Articular chondrocyte of knee joint (primary cell): ENCODE results near the gene METTL17. TPM values are rescaled to one million over a fixed set of nuclear protein-coding genes. Genes with fewer than 3 reads are reported as not detected.

Experiments used
- small RNA-seq: library from RNA; depleted of rRNA; stranded (forward); fragments of <200 nt; gene quantifications from one replicate; pipeline ENCODE3, GENCODE V24; 2012
- total RNA-seq: library from RNA; depleted of rRNA; stranded (reverse); fragments of >200 nt; gene quantifications from 2 replicates; pipeline ENCODE4 v1.2.3, GENCODE V29; 2012

The METTL17 gene, protein sequence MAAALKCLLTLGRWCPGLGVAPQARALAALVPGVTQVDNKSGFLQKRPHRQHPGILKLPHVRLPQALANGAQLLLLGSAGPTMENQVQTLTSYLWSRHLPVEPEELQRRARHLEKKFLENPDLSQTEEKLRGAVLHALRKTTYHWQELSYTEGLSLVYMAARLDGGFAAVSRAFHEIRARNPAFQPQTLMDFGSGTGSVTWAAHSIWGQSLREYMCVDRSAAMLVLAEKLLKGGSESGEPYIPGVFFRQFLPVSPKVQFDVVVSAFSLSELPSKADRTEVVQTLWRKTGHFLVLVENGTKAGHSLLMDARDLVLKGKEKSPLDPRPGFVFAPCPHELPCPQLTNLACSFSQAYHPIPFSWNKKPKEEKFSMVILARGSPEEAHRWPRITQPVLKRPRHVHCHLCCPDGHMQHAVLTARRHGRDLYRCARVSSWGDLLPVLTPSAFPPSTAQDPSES
- total RNA-seq: 37.6 and 43.8 TPM in 2 replicates

GRCh38 chr14:20989787-20990600 is at the start of gene METTL17:
Gene METTL17 (plus strand): TSS chr14:20989980. CDS start chr14:20990003, 23 bp downstream.

DNA sequence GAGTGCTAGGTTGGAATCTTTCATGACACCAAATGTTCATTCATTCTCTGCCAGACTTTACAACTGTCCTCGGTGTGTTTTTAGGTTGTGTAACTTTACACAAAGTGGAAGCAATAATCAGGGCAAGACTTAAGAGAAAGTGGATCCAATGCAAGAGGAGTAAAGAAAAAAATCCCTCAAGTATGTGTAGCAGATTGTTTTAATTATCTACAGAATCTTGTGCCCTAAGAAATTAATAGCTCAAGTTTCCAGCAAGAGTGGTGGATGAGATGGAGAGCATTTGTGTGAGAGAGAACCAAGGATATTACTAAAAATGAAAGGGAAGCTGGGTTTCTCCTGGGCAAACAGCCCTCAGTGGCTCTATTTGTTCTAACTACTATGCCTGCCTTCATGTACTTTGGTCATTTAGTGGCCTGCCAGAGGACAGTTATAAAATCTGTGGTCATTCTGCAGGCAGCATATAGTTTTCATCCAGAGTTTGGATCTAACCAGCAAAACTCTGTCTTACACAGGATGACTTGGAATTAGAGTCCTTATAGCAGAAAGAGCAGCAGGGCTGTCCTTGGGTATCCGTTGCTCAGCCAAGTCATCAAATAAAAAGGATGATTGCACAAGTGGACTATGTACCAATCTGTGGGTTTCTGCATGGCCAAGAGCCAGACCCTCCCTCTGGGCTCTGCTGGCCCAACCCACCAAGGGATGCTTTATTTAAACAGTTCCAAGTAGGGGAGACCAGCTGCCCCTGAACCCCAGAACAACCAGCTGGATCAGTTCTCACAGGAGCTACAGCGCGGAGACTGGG is 34.8 kb upstream of the METTL17 start, which contains the start of gene RNASE2:
RNASE2 (plus strand) TSS at position 752 of the 802 bp plus-strand sequence. CDS start 285 bp downstream, outside the sequence.

GRCh38 chr14:20998674-20999366 is 9.0 kb downstream of the METTL17 start, which contains the start of gene SLC39A2:
Gene SLC39A2 (plus strand): TSS chr14:20999293. CDS start chr14:20999447, 154 bp downstream.

DNA sequence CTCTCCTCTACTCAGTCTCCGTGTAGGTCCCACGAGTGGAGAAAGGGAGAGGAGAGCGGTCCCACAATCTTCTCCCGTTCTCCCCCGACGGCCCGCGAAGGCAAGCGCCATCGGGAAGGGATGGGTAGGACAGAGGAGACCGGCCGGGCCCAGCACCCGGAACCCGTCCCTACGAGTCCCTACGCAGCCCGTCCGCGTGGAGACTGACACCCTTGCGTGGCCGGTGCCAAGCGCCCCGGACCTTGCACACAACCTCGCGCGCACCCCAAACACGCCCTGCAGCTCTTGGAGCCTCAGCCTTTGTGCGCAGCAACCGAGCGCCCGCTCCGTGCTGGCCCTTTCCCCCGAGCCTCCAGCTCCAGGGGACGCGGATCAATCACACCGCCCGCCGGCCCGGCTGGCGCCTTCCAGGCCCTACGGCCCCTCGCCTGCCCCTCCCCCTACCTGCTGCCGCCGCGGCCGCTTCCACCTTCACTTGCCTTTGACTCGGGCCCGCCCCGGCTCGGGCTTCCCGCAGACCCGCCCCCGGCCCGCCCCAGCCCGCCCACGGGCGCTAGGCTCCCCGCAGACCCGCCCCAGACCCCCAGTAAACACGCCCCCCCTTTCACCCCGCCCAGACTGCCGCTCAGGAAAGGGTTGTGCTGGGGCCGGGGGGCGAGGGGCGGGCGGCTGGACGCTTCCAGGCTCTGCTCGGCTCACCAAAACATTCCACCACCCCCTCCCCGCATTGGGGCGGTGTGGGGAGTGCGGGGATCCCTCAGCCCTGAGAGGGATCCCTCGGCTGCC is 35.0 kb downstream of the METTL17 start, which contains the start of gene NDRG2:
NDRG2 (minus strand) TSS at position 477 of the 786 bp plus-strand sequence. CDS start 1,746 bp downstream, outside the sequence.

DNA sequence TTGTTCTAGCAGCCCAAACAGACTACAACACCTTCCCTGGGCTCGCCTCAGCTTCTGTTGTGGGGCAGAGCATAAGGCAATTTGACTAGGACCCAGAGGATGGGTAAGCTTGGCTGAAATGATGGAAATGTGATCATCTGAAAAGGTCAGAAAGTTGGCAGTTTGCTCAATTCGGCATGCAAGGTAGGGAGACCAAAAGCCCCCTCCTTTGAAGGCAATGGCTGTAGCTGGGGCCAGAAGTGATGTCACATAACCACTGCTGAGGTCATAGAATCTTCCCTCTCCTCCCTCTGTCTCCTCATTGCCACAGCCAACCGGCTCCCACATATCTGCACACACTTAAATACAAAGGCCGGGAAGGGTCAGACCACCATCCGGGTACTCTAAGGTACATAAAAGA is 40.1 kb downstream of the METTL17 start, which contains the start of gene TPPP2:
TPPP2 (plus strand) TSS at position 301 of the 400 bp plus-strand sequence. CDS start 365 bp downstream, outside the sequence.

DNA sequence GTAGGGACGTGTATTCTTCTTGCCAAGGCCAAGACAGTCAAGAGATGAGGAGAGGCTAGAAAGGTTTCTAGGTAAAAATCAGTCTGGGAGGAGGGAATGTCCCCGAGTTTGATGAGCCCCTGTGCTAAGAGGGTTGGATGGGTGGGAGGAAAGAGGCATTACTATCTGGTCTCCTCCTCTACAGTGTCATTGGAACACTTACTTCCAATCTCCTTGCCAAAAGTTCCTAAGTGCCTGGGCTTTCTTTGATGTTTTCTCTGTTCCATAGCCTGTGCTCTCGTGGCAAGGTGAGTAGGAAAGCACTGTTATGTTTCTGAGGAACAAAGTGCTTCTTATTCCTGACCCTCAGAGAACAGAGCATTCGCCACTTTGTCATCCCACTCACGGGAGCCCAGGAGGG is 44.9 kb downstream of the METTL17 start, which contains the start of gene RNASE13:
RNASE13 (minus strand) TSS at position 101 of the 400 bp plus-strand sequence. CDS start 519 bp downstream, outside the sequence.

GRCh38 chr14:21041676-21042433 is 52.1 kb downstream of the METTL17 start, which contains the start of gene RNASE7:
Gene RNASE7 (plus strand): TSS chr14:21042362. CDS start chr14:21042993, 631 bp downstream.

Small RNA genes within 50 kb of the gene (small RNA-seq; reads per million reads assigned to genes)
- not detected for gene RN7SL189P

Other genes with a start within 250 kb of the METTL17 start
- gene EDDM3A, start 244.1 kb upstream of the METTL17 start, total RNA-seq: not detected in 2 replicates
- gene EDDM3B, start 221.6 kb upstream of the METTL17 start, total RNA-seq: not detected in 2 replicates
- not detected in 2 replicates for gene RNASE6, start 208.7 kb upstream of the METTL17 start, total RNA-seq
- gene RNASE1, start 187.1 kb upstream of the METTL17 start, total RNA-seq: 1.1 TPM in 1 of 2 replicates, not detected in the other
- not detected in 2 replicates for gene RNASE3, start 98.6 kb upstream of the METTL17 start, total RNA-seq
- gene RNASE2, start 34.5 kb upstream of the METTL17 start, total RNA-seq: not detected in 2 replicates
- 0.11 and 0.52 TPM in 2 replicates for gene SLC39A2, start 9.3 kb downstream of the METTL17 start, total RNA-seq
- gene NDRG2, start 35.1 kb downstream of the METTL17 start, total RNA-seq: 0.22 and 1.7 TPM in 2 replicates
- gene TPPP2, start 40.2 kb downstream of the METTL17 start, total RNA-seq: not detected in 2 replicates
- not detected in 2 replicates for gene RNASE13, start 44.8 kb downstream of the METTL17 start, total RNA-seq
- not detected in 2 replicates for gene RNASE7, start 52.4 kb downstream of the METTL17 start, total RNA-seq
- gene RNASE8, start 67.8 kb downstream of the METTL17 start, total RNA-seq: not detected in 2 replicates
- 30.7 and 41.3 TPM in 2 replicates for gene ARHGEF40, start 80.3 kb downstream of the METTL17 start, total RNA-seq
- 9.2 and 10.5 TPM in 2 replicates for gene ZNF219, start 108.7 kb downstream of the METTL17 start, total RNA-seq
- 0.32 TPM in 1 of 2 replicates, not detected in the other for gene TMEM253, start 111.1 kb downstream of the METTL17 start, total RNA-seq
- gene OR5AU1, start 166.1 kb downstream of the METTL17 start, total RNA-seq: not detected in 2 replicates